B cell (primary cell): Measurements from ENCODE around the gene ADK.

Experiments
- EZH2 ChIP-seq: IDR thresholded peaks from 2 replicates; pipeline ENCODE4 v1.6.1; 2012; ENCODE audit warnings: borderline replicate concordance, low read depth, mild to moderate bottlenecking, moderate library complexity, low read length; ENCODE audit not compliant: insufficient read depth, poor library complexity, severe bottlenecking
- TF ChIP-seq, protein P1 (sequence below): fragments of 200-600 bp; IDR thresholded peaks from one replicate; pipeline ENCODE4 v1.8.0; 2022; ENCODE audit warnings: antibody characterized with exemption, mild to moderate bottlenecking

DNA sequence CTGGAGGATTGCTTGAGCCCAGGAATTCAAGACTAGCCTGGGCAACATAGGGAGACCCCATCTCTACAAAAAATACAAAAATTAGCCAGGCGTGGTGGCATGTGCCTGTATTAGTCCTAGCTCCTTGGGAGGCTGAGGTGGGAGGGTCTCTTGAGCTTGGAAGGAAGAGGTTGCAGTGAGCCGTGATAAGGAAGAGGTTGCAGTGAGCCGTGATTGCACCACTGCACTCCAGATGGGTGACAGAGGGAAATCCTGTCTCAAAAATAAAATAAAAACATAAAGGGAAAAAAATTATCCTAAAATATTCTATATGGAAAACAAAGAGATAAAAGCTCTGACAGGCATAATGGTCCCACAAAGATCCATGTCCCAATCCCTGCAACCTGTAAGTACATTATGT, 587.5 kb downstream of the ADK start:
- no peak for TF ChIP-seq EZH2
- TF ChIP-seq, protein P1, sequence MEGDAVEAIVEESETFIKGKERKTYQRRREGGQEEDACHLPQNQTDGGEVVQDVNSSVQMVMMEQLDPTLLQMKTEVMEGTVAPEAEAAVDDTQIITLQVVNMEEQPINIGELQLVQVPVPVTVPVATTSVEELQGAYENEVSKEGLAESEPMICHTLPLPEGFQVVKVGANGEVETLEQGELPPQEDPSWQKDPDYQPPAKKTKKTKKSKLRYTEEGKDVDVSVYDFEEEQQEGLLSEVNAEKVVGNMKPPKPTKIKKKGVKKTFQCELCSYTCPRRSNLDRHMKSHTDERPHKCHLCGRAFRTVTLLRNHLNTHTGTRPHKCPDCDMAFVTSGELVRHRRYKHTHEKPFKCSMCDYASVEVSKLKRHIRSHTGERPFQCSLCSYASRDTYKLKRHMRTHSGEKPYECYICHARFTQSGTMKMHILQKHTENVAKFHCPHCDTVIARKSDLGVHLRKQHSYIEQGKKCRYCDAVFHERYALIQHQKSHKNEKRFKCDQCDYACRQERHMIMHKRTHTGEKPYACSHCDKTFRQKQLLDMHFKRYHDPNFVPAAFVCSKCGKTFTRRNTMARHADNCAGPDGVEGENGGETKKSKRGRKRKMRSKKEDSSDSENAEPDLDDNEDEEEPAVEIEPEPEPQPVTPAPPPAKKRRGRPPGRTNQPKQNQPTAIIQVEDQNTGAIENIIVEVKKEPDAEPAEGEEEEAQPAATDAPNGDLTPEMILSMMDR = no peak
